Ascending aorta (tissue), 2 donors: ENCODE measurements around the gene ANKH. TPM values are rescaled to one million over a fixed set of nuclear protein-coding genes. Genes with fewer than 3 reads are reported as not detected.
"Not testable (repeated sequence)": the region's sequence is repeated elsewhere in the genome, so short reads cannot be mapped to it uniquely, and the experiment has no call there.

Source experiments
- DNase-seq, 2 donors: peaks; one replicate each; pipeline ENCODE4 v3.0.0-alpha.2; 2019; ENCODE audit warnings: low spot score in 2 of 2
- H3K27ac ChIP-seq, 2 donors: fragments of 200-600 bp; sonication (generic); one replicate each; pipeline ENCODE4 v1.5.1; 2016 to 2017; ENCODE audit warnings: mild to moderate bottlenecking in 1 of 2
- H3K27me3 ChIP-seq: fragments of 200-600 bp; sonication (generic); one replicate; pipeline ENCODE4 v1.5.1; 2017
- H3K36me3 ChIP-seq, 2 donors: fragments of 200-600 bp; sonication (generic); one replicate each; pipeline ENCODE4 v1.5.1; 2016
- H3K4me1 ChIP-seq, 2 donors: fragments of 200-600 bp; sonication (generic); one replicate each; pipeline ENCODE4 v1.5.1; 2016 to 2017; ENCODE audit warnings: mild to moderate bottlenecking in 1 of 2
- H3K4me3 ChIP-seq, 2 donors: fragments of 200-600 bp; sonication (generic); one replicate each; pipeline ENCODE4 v1.5.1; 2016 to 2017; ENCODE audit warnings: mild to moderate bottlenecking in 1 of 2
- H3K9me3 ChIP-seq, 2 donors: fragments of 200-600 bp; sonication (generic); one replicate each; pipeline ENCODE4 v1.5.1; 2016
- intact Hi-C: fragments of 100-400 bp; cut with DNase I; formaldehyde crosslinking; loops from one replicate; pipeline ENCODE4 v1.15.1; 2023
- total RNA-seq: library from RNA; depleted of rRNA; stranded (reverse); fragments of >200 nt; gene quantifications from one replicate; pipeline ENCODE4 v1.1.0, GENCODE V29; 2016
- TF ChIP-seq, protein P1 (sequence below), 3 experiments: fragments of 200-600 bp in 2 of 3; fragments of 450-650 bp in 1 of 3; sonication (generic) in 2 of 3; IDR thresholded peaks; one replicate each; pipeline ENCODE4 v1.5.1; 2016 to 2019; ENCODE audit warnings: antibody characterized with exemption in 3 of 3, mild to moderate bottlenecking in 1 of 3, moderate library complexity in 1 of 3

The ANKH gene
- total RNA-seq, 1 donor from 2014 or later: 388 TPM

DNA sequence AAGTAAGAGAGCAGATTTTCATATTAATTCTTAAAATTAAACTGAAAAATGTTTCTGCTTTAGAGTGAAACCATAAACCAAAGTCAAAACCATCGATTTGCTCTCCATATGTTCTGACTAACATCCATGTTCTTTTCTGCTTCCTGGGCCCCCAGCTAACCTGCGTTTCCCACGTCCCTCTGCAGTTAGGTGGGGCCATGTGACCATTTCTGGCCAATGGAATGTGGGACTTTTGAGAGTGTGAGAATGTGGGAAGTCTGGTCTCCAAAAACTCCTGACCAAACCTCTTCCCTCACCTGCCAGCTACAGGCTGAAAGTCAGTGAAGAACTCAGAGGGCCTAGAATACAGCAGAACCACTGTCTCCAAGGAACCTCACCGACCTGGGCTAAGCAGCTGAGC lies 44.9 kb downstream of the ANKH start:
- no peaks in the 10 kb centered on the region for H3K36me3 ChIP-seq
- TF ChIP-seq, protein P1, sequence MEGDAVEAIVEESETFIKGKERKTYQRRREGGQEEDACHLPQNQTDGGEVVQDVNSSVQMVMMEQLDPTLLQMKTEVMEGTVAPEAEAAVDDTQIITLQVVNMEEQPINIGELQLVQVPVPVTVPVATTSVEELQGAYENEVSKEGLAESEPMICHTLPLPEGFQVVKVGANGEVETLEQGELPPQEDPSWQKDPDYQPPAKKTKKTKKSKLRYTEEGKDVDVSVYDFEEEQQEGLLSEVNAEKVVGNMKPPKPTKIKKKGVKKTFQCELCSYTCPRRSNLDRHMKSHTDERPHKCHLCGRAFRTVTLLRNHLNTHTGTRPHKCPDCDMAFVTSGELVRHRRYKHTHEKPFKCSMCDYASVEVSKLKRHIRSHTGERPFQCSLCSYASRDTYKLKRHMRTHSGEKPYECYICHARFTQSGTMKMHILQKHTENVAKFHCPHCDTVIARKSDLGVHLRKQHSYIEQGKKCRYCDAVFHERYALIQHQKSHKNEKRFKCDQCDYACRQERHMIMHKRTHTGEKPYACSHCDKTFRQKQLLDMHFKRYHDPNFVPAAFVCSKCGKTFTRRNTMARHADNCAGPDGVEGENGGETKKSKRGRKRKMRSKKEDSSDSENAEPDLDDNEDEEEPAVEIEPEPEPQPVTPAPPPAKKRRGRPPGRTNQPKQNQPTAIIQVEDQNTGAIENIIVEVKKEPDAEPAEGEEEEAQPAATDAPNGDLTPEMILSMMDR (IDR thresholded peaks at IDR 0.05): no peak
- no peaks in the 10 kb centered on the region for H3K27me3 ChIP-seq
- intact Hi-C loops: no loop called here
- peaks cover 7 to 50% of the 10 kb centered on the region in 2 donors for H3K4me1 ChIP-seq
- no peak overlapping the region for H3K4me3 ChIP-seq
- peak overlapping the region in 1 of 2 donors; percentile 50 for H3K27ac ChIP-seq
- no peak for DNase-seq
- H3K9me3 ChIP-seq: no peaks in the 10 kb centered on the region

DNA sequence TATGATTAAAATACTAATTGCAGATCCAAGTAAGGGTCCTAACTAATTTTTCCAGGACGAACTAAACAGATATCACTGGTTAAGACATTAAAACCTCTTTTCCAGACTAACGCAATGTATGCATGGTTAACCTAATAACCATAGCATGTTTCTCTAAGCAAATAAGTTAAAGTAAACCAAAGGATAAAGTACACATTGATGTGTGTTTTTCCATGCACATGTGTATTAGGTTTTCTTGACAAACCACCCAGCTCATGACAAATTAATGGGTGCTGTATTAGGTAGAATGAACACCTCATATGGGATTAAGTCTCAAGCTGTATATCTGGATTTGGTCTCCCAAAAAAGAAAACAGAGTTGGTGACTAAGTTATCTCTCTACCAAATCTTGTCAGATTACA lies 45.6 kb downstream of the ANKH start:
- no peak overlapping the region for H3K27ac ChIP-seq
- H3K36me3 ChIP-seq: no peaks in the 10 kb centered on the region
- H3K4me1 ChIP-seq: peaks cover 3 to 47% of the 10 kb centered on the region in 2 donors
- no peak for DNase-seq
- TF ChIP-seq, protein P1 (IDR thresholded peaks at IDR 0.05): no peak
- H3K27me3 ChIP-seq: no peaks in the 10 kb centered on the region
- H3K4me3 ChIP-seq: no peak overlapping the region
- intact Hi-C loops: no loop called here
- H3K9me3 ChIP-seq: no peaks in the 10 kb centered on the region

DNA sequence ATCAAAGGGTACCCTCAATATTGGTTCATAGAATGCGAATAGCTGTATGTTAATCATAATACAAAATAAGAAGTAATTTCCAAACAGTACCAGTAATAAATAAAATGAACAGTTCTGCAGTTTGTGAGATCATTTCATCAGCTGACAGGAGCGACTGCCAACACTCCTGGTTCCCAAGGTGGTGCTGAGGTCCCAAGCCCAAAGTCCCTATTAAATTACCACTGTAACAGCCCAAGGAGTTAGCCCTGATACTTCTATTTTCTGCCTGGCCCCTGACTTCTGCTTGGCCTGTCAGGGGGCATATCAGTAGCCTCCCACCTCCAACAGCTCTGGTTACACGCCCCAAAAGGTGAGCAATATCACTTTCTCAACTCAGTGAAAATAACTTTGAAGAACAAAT lies 47.1 kb downstream of the ANKH start:
- intact Hi-C loops: no loop called here
- TF ChIP-seq, protein P1 (IDR thresholded peaks at IDR 0.05): no peak
- no peaks in the 10 kb centered on the region for H3K36me3 ChIP-seq
- H3K4me1 ChIP-seq: peaks cover 3 to 38% of the 10 kb centered on the region in 2 donors
- H3K4me3 ChIP-seq: no peak overlapping the region
- no peak overlapping the region for H3K27ac ChIP-seq
- no peaks in the 10 kb centered on the region for H3K27me3 ChIP-seq
- no peak for DNase-seq
- no peaks in the 10 kb centered on the region for H3K9me3 ChIP-seq

DNA sequence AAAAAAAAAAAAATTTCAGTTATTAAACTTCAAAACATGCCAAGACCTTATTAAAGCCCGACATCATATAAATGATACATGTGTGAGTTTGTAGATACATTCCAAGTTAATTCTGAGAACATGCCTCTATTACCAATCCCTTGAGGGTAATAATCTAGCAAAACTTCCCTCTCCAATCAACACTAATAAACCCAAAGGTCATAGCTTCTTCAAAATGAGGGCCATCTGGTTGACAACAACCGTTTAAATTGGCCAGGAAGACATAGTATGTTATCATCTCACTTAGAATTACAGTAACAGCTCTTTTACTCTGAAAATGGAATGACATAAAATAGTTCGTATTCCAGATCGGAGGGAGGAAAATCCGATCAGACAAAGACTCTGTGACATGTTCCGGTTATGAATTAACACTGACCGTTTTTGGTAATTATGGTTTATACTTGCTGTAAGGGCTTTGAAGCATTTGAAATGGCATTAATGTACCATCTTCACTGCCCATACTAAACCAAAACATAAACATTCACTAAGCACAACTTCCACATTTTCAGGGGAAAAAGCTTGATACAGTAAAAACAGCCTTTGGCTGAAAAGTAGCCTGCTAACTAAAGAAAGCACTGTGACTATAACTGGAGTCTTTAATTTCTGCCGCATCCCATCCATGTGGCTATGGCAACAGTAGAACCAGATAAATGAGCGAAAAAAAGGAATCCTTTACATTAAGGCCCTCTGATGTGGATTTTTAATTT lies 50.3 kb downstream of the ANKH start:
- intact Hi-C loops: no loop called here
- Histone ChIP-seq H3K27ac (peak overlapping the region in 1 of 2 donors; percentile 11), H3K4me3 (no peak overlapping the region), H3K27me3 (no peaks in the 10 kb centered on the region), H3K9me3 (no peaks in the 10 kb centered on the region), H3K36me3 (no peaks in the 10 kb centered on the region), H3K4me1 (peaks cover 3 to 47% of the 10 kb centered on the region in 2 donors)
- TF ChIP-seq, protein P1 (IDR thresholded peaks at IDR 0.05): no peak
- DNase-seq: no peak

DNA sequence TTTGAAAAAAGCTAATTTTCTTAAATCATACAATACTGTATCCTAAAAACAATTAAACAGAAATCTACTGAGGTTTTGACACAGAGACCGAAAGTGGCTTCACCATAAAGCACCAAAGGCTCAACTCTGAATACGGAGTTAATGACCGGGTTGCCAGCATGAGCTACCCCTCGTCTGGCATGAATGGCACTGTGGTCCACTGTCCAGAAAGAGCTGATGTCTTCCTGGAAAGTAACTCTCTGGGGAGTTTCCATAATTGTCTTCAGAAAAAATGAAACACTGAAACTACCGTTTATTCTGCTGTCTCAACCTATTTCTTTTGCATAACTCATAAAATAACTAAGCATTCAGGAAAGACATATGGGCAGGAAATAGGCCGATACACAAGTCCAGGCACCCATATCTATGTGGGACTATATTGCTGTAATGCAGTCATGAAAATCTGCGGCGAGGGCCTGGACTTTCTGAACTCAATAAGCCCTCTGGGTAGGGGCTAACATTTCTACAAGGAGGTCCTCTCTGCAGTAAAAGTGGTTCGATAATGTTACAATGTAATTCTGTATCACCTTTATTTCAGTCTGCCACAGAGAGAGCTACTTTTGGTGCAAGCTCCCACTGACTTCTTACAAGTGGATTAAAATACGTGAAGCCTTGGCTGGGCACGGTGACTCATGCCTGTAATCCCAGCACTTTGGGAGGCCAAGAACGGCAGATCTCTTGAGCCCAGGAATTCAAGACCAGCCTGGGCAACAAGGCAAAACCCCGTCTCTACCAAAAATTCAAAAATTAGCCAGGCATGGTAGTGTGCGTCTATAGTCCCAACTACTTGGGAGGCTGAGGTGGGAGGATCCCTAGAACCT lies 52.4 kb downstream of the ANKH start:
- peak overlapping the region; percentile 53 to 57 for H3K27ac ChIP-seq
- peak in 1 of 2 donors; percentile 72 for DNase-seq

DNA sequence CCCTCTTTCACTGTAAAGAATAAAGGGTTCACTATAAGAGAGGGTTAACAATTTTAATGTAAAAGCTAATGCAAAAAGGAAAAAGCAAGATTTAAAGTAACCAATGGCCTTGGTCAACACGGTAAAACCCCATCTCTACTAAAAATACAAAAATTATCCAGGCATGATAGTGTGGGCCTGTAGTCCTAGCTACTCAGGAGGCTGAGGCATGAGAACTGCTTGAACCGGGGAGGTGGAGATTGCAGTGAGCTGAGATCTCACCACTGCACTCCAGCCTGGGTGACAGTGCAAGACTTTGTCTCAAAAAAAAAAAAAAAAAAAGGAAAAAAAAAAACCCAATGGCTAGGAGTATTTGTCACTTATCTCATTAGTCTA lies 53.8 kb downstream of the ANKH start:
- intact Hi-C loops: loop anchor here (2.0 to 5.0 kb wide), 3 partner anchors 53 to 190 kb away; partner anchors contain the start of gene ANKH
- not testable (repeated sequence) for H3K9me3 ChIP-seq, H3K36me3 ChIP-seq, H3K4me3 ChIP-seq, DNase-seq, H3K27me3 ChIP-seq
- Histone ChIP-seq H3K27ac (peak overlapping the region; percentile 56 to 61), H3K4me1 (peaks cover 0 to 44% of the 10 kb centered on the region in 2 donors)

More for the DNA sequence above, 52.4 kb downstream of the ANKH start:
- Histone ChIP-seq H3K4me1 (peaks cover 0 to 47% of the 10 kb centered on the region in 2 donors), H3K27me3 (no peaks in the 10 kb centered on the region), H3K9me3 (no peaks in the 10 kb centered on the region), H3K36me3 (no peaks in the 10 kb centered on the region), H3K4me3 (no peak overlapping the region)
- intact Hi-C loops: loop anchor here (5.0 kb wide), 2 partner anchors 72 to 188 kb away; no protein-coding TSS in a partner anchor
- TF ChIP-seq, protein P1 (IDR thresholded peaks at IDR 0.05): no peak
